HG03575 (cell line): ENCODE measurements around the gene USP13.
"Not testable (repeated sequence)": the region's sequence is repeated elsewhere in the genome, so short reads cannot be mapped to it uniquely, and the experiment has no call there.

Experiments
- ATAC-seq: cut with Tn5 transposase; IDR thresholded peaks from one replicate; pipeline ENCODE4 v1.9.1; 2021; ENCODE audit not compliant: unreplicated experiment, insufficient number of reproducible peaks, low FRiP score; ENCODE audit errors: extremely low read depth

Gene USP13, protein sequence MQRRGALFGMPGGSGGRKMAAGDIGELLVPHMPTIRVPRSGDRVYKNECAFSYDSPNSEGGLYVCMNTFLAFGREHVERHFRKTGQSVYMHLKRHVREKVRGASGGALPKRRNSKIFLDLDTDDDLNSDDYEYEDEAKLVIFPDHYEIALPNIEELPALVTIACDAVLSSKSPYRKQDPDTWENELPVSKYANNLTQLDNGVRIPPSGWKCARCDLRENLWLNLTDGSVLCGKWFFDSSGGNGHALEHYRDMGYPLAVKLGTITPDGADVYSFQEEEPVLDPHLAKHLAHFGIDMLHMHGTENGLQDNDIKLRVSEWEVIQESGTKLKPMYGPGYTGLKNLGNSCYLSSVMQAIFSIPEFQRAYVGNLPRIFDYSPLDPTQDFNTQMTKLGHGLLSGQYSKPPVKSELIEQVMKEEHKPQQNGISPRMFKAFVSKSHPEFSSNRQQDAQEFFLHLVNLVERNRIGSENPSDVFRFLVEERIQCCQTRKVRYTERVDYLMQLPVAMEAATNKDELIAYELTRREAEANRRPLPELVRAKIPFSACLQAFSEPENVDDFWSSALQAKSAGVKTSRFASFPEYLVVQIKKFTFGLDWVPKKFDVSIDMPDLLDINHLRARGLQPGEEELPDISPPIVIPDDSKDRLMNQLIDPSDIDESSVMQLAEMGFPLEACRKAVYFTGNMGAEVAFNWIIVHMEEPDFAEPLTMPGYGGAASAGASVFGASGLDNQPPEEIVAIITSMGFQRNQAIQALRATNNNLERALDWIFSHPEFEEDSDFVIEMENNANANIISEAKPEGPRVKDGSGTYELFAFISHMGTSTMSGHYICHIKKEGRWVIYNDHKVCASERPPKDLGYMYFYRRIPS

DNA sequence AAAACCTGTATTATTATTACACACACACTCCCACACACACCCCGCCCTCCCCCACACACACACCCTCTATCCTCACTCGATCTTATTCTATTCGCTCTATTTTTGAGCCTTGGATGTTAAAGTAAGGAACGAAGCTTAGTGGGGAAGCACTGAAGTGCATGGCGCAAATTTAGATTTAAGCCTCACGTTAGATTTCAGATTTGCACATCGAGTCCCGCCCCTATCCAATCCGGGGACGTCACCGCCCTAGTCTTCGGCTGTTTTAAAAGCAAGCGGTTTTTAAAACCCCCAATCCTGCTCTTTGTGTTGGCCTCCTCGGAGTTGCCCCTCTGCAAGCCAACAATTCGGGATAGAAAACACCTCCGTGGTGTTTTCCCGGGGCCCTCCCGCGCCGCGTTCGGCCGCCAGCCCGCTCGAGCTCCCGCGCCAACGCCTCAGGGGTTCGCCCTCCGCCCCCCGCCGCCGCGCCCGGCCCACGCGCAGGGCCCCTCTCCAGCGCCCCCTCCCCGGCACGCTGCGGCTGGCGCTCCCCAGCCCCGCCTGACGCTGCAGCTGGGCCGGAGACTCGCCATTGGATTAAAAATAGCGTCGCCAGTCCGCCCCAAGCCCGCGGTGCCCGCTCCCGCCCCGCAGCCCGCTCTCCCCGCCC lies at the start of gene USP13:
Gene USP13 (plus strand): TSS at position 594 of the 649 bp plus-strand sequence. CDS start 186 bp downstream, outside the sequence.
- ATAC-seq = peak; percentile 32

- no peak for ATAC-seq
Measured at GRCh38 chr3:179603321-179603720, 49.5 kb upstream of the USP13 start.

DNA sequence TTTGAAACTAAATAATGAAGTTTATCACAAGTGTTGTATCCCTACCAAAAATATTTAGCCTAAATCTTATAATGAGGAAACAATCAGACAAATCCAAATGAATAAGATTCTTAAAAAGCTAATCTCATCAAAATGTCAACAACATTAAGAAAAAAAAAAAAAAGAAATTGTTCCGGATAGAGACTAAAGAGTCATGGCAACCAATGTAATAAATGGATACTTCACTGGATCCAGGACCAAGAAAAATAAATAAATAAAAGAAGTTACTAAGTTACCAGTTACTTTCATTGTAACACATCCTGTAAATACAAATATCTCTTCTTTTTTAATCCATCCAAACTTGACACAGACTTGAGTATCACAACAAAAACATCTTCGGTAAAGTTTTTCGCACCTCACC lies 49.0 kb upstream of the USP13 start:
- ATAC-seq = no peak

DNA sequence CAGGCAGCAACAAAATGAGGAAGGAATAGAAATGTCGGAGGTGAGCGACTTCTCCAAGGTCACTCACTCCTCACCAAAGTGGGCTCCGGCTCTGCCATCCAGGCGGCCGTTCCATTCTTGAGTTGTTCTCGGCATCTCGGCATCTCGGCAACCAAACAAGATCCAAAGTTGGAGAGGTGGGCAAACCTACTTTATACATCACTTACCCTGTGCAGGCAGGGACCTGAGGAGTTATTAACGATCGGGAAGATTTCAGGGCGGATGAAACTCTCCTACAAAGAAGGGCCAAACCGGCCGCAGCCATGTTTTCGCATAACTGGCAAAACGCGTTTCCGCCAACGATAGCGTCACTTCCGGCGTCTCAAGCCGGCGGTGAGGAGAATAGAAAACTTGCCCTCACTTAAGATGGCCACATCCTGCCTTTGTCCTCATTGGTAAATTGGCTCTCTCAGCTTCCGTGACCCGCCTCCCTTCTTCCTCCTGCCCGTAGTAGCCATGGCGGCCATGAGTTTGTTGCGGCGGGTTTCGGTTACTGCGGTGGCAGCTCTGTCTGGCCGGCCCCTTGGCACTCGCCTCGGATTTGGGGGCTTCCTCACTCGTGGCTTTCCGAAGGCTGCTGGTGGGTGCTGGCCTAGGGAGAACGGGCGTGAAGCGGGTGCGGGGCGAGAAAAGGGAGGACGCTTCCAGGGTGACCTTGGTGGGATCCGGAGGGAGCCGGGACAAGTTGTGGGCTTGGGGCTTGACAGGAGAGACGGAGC lies 48.3 kb upstream of the USP13 start, which contains the start of the genes MRPL47 and NDUFB5:
Gene MRPL47 (minus strand): TSS at position 318 of the 758 bp plus-strand sequence. CDS start 14 bp downstream, at position 304.
Gene NDUFB5 (plus strand): TSS at position 474 of the 758 bp plus-strand sequence. CDS start 22 bp downstream, at position 496.
- ATAC-seq = peak; percentile 78

DNA sequence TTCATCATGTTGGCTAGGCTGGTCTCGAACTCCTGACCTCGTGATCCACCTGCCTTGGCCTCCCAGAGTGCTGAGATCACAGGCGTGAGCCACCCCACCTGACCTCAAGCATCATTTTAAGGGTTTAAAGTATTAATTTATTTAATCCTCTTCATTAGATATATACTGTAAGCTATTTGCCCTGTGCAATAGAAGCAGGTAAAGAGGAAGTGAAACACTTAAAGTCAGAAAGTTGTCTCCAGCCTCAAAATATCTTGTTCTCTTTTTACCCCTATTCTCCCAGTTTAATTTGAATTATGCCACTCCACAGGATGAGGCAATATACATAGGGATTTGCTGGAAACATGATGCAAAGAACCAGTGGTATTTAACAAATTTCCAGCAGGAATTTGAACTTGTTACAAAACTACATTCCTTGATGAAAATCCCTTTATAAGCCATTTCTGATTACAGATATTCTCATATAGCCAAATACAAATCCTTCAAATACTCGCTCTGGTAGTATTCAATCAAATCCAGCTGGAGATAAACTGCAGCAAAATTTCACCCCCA lies 46.2 kb upstream of the USP13 start:
- no peak for ATAC-seq

GRCh38 chr3:179608931-179609720 lies 43.7 kb upstream of the USP13 start:
- peak; percentile 57 for ATAC-seq

GRCh38 chr3:179610066-179610465 lies 42.8 kb upstream of the USP13 start:
- no peak for ATAC-seq

DNA sequence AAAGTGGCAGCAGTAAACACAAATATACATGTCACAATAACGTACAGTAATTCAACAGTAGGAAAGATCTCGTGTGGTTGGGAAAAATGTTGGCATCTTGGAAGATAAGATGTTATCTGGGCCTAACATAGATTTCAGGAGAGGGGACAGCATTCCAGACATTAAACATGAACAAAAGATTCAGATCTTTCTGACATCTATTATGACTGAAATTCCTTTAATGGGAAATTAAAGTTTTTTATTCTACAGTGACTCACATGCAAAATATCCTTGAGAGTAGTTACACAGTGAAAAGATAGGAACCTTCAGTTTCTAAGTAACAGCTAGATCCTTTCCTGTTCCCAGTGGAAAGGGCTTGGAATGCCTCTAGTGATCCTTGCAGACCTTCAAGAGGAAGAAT lies 39.0 kb upstream of the USP13 start:
- no peak for ATAC-seq

DNA sequence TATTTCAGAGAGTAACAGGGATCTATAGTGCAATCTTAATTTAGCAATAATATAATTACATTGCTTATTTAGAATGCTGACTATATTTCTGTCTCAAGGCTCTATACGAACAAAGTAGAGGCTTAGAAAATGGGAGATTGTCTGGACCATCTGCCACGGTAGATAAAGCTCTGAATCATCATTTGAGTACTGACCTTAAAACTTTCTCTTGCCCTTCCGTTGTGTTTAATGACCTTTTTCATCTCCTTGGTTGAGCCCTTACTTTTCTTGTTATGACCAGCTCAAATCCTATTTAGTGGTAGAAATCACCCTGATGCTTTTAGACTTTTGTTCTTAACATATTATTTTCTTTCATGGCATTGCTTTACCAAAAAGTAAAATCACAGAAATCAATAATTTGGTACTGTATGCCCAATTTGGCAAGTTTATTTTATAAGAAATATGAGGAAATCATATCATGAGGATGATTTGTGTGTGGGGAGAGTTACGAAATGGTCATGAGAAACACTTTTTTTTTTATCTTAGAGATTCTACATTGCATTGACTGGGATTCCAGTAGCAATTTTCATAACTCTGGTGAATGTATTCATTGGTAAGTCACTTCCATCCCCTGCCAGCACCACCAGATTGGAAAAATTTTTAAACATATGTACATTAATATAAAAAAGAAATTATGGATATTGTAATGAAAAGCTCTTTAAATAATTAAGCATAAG lies 37.2 kb upstream of the USP13 start:
- no peak for ATAC-seq

DNA sequence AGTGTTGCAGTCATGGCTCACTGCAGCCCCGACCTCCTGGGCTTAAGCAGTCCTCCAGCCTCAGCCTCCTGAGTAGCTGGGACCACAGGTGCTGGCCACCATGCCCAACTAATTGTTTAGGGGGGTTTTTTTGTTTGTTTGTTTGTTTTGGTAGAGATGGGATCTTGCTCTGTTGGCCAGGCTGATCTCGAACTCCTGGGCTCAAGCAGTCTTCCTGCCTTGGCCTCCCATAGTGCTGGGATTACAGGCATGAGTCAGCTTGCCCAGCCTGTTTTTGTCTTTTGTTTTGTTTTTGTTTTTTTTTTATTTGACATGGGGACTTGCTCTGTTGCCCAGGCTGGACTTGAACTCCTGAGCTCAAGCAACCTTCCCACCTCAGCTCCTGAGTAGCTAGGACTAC lies 30.8 kb upstream of the USP13 start:
- ATAC-seq = no peak

DNA sequence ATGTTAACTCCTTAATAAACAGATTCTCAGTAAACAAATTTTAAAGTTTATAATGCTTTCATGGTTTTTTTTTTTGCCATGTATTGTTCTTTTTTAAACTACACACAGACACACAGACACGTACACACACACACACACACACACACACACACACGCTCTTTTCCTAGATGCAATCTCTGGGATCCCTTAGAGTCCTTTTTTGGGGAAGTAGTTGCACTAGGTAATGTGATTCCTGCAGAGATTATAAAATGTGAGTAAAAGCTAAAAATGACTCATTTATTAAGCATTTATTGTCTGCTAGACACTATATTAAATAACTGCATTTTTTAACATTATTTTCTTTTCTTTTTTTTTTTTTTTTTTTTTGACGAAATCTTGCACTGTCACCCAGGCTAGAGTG lies 28.4 kb upstream of the USP13 start:
- ATAC-seq = no peak

GRCh38 chr3:179630753-179631451 lies 21.9 kb upstream of the USP13 start:
- no peak for ATAC-seq

DNA sequence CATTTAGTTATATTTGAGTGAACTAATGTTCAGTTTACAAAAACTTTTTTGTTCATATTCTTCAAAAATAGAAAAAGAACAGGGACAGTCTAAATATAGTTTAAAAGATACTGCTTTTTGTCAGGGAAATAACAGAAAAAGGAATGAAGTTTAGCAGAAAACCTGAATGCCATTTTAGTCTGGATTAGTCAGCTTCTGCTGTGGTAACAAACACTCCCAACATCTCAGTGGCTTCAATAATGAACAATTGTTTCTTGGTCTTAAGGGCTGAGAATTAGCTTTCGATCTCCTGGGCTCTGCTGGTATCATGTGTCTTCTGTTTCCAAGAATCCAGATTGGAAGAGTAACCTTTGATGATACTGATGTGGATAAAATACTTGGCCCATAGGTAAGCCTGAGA lies 12.4 kb upstream of the USP13 start:
- ATAC-seq = no peak

DNA sequence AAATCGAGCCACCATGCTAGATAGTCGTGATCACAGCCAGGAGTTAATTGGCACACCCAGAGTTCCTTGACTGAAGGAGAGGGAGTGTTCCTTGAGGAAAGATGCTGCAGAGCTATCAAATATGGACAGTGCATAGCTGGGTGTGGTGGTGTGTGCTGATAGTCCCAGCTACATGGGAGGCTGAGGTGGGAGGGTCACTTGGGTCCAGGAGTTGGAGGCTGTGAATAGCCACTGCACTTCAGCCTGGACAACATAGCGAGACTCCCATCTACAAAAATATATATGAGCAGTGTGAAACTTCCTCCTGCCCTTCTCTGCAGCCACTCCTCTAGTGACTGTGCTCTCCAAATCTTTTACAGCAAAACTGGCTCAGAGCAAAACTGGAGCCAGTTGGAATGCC lies 10.0 kb upstream of the USP13 start:
- ATAC-seq = no peak

DNA sequence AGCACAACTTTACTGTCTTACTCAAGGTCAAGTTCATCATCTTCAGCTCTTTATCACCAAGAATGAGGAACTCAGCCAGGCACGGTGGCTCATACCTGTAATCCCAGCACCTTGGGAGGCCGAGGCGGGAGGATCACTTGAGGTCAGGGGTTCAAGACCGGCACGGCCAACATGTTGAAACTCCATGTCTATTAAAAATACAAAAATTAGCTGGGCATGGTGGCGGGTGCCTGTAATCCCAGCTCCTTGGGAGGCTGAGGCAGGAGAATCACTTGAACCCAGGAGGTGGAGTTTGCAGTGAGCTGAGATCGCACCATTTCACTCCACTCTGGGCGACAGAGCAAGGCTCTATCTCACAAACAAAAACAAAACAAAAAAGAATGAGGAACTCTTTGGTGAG lies 9.0 kb upstream of the USP13 start:
- ATAC-seq = not testable (repeated sequence)

GRCh38 chr3:179646177-179646576 lies 6.7 kb upstream of the USP13 start:
- ATAC-seq = no peak
